ENCODE results near the gene PDPK1.

PDPK1 gene

GRCh38 chr16:2507052-2507659 is 30.7 kb upstream of the PDPK1 start:
- no peak for DNase-seq (ENCODE audit: low spot score)

DNA sequence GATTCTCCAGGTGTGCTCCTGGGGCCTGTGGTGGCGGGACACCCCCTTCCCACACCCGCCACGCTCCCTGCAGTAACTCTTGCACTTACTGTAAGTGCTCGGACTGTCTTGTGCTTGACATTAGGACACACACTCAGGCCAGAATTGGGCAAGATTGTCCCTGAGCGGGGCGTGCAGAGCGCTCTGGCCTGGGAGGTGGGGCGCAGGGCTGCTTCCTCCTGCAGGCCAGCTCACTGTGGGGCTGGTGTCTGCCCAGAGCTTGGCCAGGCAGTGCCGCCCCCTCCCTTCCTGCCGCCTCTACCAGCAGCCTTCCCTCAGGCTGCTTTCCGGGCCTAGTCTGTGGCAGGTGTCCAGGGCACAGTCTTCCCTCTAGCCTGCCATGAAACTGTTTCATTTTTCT is 30.2 kb upstream of the PDPK1 start:
- DNase-seq (ENCODE audit: low spot score) = no peak

GRCh38 chr16:2508722-2509400 is 29.0 kb upstream of the PDPK1 start:
- DNase-seq (ENCODE audit: low spot score) = no peak

DNA sequence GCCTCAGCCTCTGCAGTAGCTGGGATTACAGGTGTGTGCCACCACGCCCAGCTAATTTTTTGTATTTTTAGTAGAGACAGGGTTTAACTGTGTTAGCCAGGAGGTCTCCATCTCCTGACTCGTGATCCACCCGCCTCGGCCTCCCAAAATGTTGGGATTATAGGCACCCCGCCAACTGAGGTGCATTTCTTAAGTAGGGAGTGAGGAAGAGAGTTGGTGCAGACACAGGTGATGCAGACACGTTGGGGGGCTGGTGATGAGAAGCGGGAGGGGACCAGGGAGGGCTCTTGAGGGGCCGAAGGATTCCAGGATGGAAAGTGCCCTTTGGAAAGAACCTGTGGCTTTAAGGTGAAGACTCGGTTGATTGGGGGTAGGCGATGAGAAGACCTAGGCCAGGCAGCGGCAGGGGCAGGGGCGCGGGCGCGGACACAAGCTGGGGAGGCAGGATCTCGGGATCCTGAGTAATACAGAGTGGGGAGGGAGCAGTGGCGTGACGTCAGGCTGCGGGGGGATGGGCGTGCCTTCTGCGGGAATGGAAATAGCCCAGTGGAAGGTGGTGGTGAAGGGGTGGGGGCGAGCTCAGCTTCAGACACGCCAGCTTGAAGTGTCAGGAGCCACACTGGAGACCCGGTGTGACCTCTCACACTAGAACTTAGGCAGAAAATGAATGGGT is 26.6 kb upstream of the PDPK1 start:
- DNase-seq (ENCODE audit: low spot score) = no peak

GRCh38 chr16:2511996-2512734 is 25.7 kb upstream of the PDPK1 start:
- no peak for DNase-seq (ENCODE audit: low spot score)

DNA sequence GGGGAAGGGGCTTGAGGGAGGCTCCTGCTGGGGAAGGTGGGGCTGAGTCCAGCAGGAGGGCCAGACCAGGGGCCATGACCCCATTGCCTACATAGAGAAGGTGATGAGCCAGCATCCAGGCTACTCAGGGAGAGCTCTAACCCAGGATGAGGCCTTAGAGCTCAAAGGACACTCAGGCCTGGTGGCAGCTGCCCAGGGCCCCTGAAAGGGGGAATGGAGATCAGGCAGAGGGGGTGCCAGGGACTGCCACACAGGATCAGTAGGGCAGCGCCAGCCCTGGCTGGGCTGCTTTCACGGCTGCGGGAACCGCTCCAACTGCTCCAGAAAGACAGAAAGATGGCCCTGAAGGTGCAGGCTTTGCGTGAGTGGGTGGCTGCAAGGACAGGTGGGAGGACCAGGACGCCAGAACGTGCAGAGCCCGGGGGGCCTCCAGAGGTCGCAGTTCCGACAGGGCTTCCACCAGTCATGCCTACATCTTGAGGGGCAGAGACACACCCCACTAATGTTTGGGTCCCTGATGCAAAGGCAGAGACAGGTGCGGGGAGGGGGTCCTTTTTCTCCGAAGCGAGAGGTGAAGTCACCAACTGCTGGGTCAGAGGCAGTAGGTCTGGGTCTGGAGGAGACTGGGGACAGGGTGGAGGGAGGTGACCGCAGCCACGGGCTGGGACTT is 25.0 kb upstream of the PDPK1 start:
- no peak for DNase-seq (ENCODE audit: low spot score)

GRCh38 chr16:2513405-2514332 is 24.2 kb upstream of the PDPK1 start, which contains the start of gene ATP6V0C:
Gene ATP6V0C, plus strand, starts transcription at chr16:2513952. Its CDS starts 152 bp downstream, at chr16:2514104.
- DNase-seq (ENCODE audit: low spot score) = peak; percentile 92

DNA sequence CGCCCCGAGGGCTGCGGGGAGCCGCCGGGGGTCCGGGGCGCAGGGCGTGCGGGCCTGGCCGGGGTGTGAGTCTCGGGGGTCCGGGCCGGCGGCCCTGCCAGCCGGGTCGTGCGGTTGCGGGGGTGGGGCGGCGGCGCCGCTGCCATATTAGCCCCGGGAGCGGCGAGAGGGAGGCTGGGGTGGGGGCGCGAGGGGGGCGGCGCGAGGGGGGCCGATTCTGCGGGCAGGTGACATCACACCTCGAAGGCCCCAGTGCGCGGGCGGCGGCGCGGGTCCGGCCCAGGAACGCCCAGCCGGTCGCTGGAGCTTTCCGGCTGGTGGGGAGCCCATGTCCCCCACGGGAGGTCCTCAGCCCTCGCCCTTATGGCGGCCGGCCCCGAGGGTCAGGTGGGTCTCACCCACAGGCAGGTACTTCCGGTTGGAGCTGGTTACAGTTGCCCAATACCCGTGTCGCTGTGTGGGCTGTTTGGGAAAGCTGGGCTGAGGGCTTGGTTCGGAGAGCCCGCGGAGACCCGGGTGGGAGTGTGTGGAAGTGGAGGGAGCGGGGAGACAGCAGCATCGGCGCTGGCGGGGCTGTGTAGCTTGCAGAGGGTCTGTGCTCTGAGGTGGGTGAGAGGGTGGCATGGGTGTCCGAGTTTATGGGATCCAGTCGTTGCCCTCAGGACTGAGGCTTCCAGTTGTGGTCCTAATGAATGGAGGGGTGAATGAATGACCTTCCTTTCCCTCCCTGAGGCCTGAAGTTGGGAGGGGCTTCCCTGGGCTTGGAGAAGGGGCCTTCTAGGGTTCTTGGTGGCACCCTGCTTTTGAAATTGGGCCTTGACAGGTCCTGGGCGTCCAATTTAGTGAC is 23.3 kb upstream of the PDPK1 start:
- no peak for DNase-seq (ENCODE audit: low spot score)

- no peak for DNase-seq (ENCODE audit: low spot score)
Measured at GRCh38 chr16:2515180-2515851, 22.5 kb upstream of the PDPK1 start.

DNA sequence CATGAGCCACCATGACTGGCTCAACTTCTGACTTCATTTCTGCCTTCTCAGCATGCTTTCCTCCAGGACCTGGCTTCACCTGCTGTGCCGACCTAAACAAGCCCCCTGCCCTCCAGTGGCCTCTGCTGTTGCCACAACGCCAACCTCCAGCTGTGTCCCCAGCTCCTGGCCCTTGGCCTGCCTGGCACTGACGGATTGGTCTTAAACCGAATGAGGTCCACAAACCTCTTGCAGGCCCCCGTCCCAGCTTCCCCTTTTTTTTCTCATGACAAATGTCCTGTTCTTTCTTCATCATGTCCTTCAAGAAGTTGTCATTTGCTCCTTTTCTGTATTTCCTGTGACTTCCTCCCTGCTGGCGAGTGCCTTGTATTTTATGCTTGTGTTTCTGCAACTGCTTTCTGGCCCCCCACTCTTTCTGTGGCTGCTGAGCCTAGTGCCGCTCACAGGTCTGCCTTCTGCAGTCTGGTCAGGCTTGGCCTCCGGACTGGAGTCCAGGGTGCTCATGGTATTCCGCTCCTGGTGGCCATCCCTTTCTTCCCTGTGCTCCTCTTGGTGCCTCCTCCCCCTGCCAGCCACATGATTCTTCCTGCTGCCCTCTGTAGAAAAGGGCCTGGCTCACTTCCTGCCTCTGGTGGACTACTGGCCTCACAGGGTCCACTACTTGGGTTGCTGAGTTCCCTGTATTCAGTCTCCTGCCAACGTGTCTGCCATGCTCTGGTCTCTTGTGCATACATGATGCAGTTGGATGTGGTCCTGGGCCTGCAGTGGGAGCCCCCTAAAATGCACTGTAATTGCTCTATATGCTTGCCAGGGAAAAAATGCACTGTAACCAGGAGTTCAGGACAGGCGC is 21.2 kb upstream of the PDPK1 start:
- DNase-seq (ENCODE audit: low spot score) = no peak

- no peak for DNase-seq (ENCODE audit: low spot score)
Measured at GRCh38 chr16:2517954-2518605, 19.7 kb upstream of the PDPK1 start.

DNA sequence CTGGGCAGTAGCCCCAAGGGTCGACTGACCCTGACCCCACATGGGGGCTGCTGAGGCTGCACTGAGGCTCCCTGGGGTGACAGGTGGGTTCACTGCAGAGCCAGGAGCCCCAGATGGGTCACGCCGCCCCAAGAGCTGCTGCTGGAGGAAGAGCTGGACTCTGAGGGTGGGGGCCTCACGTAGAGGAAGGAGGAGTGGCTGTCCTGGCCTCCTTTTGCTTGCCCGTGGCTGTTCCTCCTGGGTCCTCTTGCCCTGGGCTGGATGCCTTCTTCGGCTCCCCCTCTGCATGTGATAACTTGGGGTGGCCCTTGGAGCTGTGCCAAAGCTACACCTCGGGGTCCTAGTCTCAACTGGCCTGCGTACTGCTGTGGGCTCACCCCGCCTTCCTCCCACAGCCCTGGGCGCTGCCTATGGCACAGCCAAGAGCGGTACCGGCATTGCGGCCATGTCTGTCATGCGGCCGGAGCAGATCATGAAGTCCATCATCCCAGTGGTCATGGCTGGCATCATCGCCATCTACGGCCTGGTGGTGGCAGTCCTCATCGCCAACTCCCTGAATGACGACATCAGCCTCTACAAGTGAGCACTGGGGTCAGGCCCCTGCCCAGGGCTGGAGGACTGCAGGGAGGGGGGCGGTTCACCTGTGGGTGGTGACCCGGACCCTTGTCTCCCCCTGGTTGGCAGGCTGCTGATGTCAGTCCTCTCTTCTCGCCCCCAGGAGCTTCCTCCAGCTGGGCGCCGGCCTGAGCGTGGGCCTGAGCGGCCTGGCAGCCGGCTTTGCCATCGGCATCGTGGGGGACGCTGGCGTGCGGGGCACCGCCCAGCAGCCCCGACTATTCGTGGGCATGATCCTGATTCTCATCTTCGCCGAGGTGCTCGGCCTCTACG is 18.8 kb upstream of the PDPK1 start:
- no peak for DNase-seq (ENCODE audit: low spot score)

DNA sequence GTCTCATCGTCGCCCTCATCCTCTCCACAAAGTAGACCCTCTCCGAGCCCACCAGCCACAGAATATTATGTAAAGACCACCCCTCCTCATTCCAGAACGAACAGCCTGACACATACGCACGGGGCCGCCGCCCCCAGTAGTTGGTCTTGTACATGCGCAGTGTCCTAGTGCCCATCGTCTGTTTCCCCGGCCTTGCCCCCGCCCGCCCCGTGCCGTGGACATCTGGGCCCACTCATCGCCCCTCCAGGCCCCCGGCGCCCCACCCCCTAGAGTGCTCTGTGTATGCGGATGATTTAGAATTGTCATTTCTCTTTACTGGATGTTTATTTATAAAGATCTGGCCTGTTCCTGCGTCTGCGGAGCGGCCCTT is 18.1 kb upstream of the PDPK1 start:
- DNase-seq (ENCODE audit: low spot score) = no peak

DNA sequence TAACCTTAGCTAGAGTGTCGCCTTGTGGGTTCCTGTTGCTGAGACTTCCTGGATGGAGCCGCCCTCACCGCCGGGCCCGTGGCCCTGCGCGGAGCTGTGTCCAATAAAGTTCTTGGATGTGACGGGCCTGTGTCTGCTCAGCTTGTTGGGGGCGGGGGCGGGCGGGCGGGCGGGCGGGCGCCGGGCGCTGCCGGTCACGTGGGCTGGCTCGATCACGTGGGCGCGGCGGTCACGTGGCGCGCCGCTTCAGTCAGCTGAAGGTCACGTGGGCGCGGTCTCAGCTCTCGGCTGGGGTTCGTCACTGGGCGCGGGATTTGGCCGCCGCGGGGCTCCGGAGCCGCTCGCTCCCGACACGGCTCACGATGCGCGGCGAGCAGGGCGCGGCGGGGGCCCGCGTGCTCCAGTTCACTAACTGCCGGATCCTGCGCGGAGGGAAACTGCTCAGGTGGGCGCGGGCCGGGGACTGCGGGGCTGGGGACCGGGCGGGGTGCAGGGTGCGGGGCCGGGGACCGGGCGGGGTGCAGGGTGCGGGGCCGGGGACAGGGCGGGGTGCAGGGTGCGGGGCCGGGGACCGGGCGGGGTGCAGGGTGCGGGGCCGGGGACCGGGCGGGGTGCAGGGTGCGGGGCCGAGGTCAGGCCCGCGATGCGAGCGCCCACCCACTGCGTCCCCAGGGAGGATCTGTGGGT is 17.6 kb upstream of the PDPK1 start, which contains the start of gene AMDHD2:
TSS of gene AMDHD2 (plus strand) at position 275 of the 687 bp plus-strand sequence. CDS start at position 363, 88 bp downstream.
- DNase-seq (ENCODE audit: low spot score) = peak; percentile 90

- peak; percentile 52 for DNase-seq (ENCODE audit: low spot score)
Measured at GRCh38 chr16:2520784-2521531, 16.9 kb upstream of the PDPK1 start.

Data from activated CD4-positive, alpha-beta T cell treated with anti-CD3 and anti-CD28 coated beads, Interleukin-2, Interleukin-4, amounts not matched to agents 100 ng/mL and 50 ng/mL, durations not matched to agents 16 hours and 8 hours (primary cell).